Activated CD4-positive, CD25-positive, alpha-beta regulatory T cell treated with anti-CD3 and anti-CD28 coated beads, Interleukin-2, amount 50 U/mL, for 72 hours (primary cell): ENCODE results near the gene CAMK2A.

ENCODE experiments used
- DNase-seq: peaks from one replicate; pipeline ENCODE4 v3.0.0; 2021

The CAMK2A gene

DNA sequence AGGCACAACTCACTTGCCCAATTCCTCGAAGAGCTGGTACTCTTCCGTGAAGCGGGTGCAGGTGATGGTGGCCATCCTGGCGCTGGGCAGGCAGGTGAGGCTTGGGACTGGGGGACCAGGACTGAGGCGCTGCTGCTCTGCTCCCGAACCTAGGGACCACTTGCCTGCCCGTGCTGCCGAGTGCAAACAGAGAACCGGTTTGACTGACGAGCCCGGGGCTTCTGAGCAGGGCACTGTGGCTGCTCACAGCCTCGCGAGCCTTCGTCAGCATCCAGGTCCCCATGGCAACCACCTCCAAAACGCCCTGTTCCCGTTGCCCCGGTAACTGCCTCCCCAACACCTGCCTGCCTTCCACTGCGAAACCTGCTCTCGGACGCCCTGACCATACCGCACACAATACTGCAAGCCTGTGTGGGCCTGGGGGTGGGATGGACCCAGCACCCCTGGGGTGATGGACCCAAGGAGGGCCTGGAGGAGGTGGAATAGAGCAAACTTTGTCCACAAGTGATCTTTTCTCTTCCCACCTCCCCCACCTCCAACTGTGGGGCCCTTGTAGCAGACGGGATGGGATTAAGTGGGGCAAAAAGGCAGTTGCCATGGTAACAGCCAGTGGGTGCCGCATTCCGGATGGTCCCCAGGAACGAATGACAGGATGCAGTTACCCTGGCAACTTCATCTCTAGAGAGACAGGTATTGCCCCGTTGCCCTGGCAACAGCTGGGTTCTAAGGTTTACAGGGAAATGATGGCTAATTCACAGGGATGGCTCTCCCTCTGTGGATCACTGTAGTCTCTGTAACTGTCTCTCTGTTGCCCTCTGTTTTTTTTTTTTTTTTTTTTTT, at the start of gene CAMK2A:
TSS of gene CAMK2A (minus strand) at position 223 of the 840 bp plus-strand sequence. CDS start at position 75, 148 bp downstream.
- no peak for DNase-seq

- no peak for DNase-seq
Measured at GRCh38 chr5:150339165-150339564, 49.6 kb upstream of the CAMK2A start.

- DNase-seq = no peak
Measured at GRCh38 chr5:150338546-150338945, 49.0 kb upstream of the CAMK2A start.

- no peak for DNase-seq
Measured at GRCh38 chr5:150335778-150336177, 46.2 kb upstream of the CAMK2A start.

GRCh38 chr5:150333400-150333799, 43.8 kb upstream of the CAMK2A start:
- no peak for DNase-seq

GRCh38 chr5:150329881-150330876, 40.6 kb upstream of the CAMK2A start:
- no peak for DNase-seq

GRCh38 chr5:150329038-150329437, 39.5 kb upstream of the CAMK2A start:
- DNase-seq = no peak

DNA sequence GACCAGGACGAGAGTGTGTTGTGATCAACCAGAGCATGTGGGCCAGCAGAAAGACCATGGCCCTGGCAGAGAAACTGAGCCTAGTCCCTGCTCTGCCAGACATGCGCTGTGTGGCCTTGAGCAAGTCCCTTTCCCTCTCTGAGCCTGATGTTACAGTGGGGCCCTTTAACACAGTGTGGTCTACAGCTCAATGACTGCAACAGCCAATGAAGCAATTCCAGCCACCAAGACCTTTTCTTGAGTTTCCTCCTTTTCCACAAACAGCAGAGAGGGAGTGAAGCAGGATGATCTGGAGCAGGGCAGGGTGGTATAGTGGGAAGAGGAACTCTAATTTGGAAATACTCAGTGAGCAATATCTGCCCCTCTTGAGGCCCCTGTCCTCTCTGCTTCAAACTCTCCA, 38.9 kb upstream of the CAMK2A start:
- DNase-seq = no peak

DNA sequence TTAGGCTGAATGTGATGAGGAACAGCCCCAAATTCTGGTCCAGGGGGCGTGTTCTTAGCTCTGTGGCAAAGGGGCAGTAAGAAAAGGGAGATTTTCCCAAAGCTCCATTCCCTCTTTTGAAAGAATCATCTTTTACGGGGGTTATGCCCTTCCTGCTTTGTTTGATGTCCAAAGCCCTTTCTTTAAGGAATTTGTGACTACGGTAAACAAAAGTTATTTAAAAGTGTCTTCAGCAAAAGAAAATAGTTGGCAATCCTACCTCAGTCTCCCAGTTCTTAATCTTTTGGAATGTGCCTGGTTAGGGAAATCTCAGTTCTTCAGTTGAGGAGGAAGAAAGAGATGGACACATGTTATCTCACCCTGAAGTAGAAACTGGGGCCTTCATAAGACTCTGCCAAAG, 37.6 kb upstream of the CAMK2A start:
- no peak for DNase-seq

DNA sequence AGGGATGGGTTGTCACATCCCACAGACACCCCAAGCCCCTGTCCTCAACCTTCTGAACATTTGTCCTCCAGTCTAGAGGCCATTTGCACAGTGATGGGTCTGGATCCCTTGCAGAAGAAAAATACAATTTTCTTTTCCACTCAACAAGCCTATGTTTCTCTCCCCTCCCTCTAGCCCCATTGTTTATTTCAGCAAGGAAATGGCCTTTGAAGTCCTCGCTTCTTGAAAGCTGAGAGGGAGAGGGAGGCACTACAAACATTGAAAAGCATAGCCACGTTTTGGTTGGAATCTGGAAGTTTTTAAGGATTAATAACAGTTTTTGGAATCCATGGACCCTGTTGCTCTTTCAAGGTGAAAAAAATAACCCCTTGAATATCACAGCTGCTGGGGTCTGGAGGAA, 37.1 kb upstream of the CAMK2A start:
- no peak for DNase-seq

DNA sequence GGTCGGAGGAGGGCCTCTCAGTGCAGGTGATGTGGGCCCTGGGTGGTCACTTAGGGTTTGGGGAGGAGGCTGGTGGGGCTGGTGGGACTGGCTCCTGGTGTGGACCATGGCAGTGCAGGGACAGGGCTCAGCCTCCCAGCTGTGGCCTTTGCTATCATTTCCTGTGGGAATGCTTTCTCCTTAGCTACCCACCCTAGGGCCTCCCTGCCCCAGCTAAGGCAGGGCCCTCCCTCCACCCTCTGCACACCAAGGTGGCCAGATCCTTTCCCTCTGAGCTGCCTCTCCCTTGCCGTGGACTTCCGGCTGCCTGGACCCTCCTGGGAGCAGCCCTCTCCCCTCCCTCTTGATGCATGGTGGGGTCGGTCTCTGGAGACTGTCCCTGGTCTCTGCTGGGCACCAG, 35.9 kb upstream of the CAMK2A start:
- no peak for DNase-seq

GRCh38 chr5:150323819-150324218, 34.2 kb upstream of the CAMK2A start:
- no peak for DNase-seq

- DNase-seq = no peak
Measured at GRCh38 chr5:150323092-150323491, 33.5 kb upstream of the CAMK2A start.

- DNase-seq = no peak
Measured at GRCh38 chr5:150322202-150322601, 32.6 kb upstream of the CAMK2A start.

DNA sequence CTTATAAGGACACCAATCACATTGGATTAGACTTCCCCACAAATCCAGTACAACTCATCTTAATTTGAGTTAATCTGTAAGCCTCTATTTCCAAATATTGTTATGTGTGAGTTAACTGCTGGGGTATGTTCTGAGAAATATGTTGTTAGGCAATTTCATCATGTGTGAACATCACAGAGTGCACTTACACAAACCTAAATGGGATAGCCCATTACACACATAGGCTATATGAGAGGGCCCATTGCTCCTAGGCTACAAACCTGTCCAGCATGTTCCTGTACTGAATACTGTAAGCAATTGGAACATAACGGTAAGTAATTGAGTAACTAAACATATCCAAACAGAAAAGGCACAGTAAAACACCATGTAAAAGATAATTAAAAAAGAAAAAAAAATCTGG, 32.2 kb upstream of the CAMK2A start:
- no peak for DNase-seq

DNA sequence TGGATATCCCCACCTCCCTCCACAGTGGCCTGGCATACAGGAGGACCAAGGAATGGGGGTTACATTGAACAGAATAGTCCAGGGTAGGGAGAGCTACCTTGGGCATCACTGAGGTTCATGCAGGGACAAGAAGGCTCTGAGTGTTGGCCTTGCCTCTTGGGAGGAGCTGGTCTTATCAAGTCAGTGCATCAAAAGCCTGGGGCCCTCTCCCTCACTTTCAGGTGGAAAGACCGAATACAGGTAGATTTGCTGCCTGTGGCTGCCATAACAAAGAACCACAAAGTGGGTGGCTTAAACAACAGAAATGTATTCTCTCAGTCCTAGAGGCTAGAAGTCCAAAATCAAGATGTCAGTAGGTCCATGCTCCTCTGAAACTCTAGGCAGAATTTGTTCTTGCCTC, 31.6 kb upstream of the CAMK2A start:
- DNase-seq = no peak

DNA sequence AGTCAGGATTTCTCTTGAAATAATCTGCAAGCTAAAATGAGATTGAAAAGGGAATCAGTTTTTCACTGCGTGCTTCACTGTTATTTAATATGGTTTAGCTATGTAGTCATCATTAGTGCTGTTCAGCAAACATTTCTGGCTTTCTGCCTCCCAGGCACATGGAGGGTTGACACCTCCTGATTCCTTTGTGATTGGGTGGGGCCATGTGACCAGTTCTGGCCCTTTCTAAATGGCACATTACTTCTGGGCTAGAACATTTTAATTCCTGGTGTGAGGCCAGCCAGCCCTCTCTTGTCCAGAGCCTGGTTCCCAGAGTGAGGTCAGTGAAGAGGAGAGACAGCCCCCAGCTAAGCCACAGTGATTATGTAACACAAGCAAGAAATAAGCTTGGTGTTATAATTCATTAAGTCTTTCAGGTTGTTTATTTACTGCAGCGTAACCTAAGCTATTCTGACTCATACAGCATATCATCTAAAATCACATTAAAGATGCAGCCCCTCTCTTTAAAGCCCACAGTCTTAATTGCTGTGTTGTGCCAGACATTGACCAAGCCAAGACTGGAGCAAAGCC, 30.6 kb upstream of the CAMK2A start:
- DNase-seq = no peak

DNA sequence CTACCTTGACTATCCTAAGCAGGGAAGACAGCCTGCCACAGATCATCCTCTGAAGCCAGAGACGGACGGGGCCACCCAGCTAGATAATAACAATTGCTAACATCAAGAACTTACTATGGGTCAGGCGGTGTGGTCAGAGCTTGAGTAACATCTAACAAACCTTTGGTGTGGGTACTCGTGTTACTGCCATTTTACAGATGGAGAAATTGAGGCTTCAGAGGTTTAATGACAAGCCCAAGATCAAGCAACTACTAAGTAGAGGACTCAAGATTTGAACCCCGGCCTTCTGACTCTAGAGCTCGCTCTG, 29.9 kb upstream of the CAMK2A start:
- no peak for DNase-seq

- no peak for DNase-seq
Measured at GRCh38 chr5:150318613-150319483, 29.3 kb upstream of the CAMK2A start.

- no peak for DNase-seq
Measured at GRCh38 chr5:150317048-150318003, 27.8 kb upstream of the CAMK2A start.

DNA sequence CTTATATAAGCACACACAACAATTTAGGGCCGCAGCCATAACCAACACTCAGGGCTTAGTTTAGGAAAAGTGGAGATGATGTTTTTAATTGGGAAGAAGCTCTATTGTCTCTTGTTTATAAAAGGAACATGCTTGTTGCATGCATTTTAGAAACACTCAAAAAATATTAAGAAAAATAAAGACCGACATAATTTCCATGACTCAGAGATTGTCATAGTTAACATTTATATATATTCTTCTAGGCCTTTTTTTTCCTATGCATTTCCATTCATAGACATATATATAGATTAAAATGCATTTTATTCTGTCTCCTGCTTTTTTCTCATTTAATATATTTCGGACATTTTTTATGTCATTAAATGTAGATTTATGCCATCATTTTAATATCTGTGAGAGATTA, 26.7 kb upstream of the CAMK2A start:
- no peak for DNase-seq
